CD4-positive, alpha-beta memory T cell (primary cell): Measurements from ENCODE around the gene MEN1. TPM values are rescaled to one million over a fixed set of nuclear protein-coding genes. Genes with fewer than 3 reads are reported as not detected.

Experiments
- CTCF ChIA-PET: fragments of 350-600 bp; sonication (Branson Sonifier 250); formaldehyde crosslinking; loops from one replicate; lab custom pipeline; 2021; ENCODE audit warnings: inconsistent platforms; ENCODE audit not compliant: partially characterized antibody; lab: Charles Lee
- POLR2A ChIA-PET: fragments of 350-600 bp; sonication (Branson Sonifier 250); formaldehyde crosslinking; loops from one replicate; lab custom pipeline; 2021; ENCODE audit not compliant: partially characterized antibody; lab: Charles Lee
- DNase-seq, 5 donors: peaks; one replicate each; pipeline versions ENCODE4 v3.0.0 to v3.0.0-alpha.2; 2020 to 2022; ENCODE audit warnings: mixed read lengths in 1 of 5
- H3K27ac ChIP-seq: one replicate; pipeline ENCODE4 v1.7.0; 2013; ENCODE audit warnings: low read depth, low read length
- H3K27me3 ChIP-seq: 2 replicates; pipeline ENCODE4 v1.7.0; 2013; ENCODE audit warnings: mild to moderate bottlenecking, low read length, moderate library complexity; ENCODE audit not compliant: insufficient read depth
- H3K36me3 ChIP-seq: 2 replicates; pipeline ENCODE4 v1.7.0; 2013; ENCODE audit warnings: mild to moderate bottlenecking, low read length, moderate library complexity; ENCODE audit not compliant: insufficient read depth
- H3K4me1 ChIP-seq: 2 replicates; pipeline ENCODE4 v1.7.0; 2013; ENCODE audit warnings: mild to moderate bottlenecking, low read length, moderate library complexity; ENCODE audit not compliant: insufficient read depth
- H3K4me3 ChIP-seq, 2 donors: one replicate each; pipeline ENCODE4 v1.7.0; 2013; ENCODE audit warnings: low read length in 2 of 2, mild to moderate bottlenecking in 1 of 2
- H3K9me3 ChIP-seq, 2 donors: one replicate each; pipeline ENCODE4 v1.7.0; 2013; ENCODE audit warnings: low read length in 2 of 2, control low read depth in 1 of 2; ENCODE audit not compliant: control insufficient read depth in 1 of 2
- H3K27ac Mint-ChIP-seq, 7 donors: one replicate each; pipeline ENCODE4 v1.8.0; 2020 to 2021; ENCODE audit warnings: mixed read lengths in 7 of 7, mild to moderate bottlenecking in 6 of 7, inconsistent platforms in 3 of 7, moderate library complexity in 3 of 7
- H3K27me3 Mint-ChIP-seq, 2 donors: one replicate each; pipeline ENCODE4 v1.8.0; 2020 to 2021; ENCODE audit warnings: mixed read lengths in 2 of 2
- H3K36me3 Mint-ChIP-seq, 2 donors: one replicate each; pipeline ENCODE4 v1.8.0; 2020 to 2021; ENCODE audit warnings: mixed read lengths in 2 of 2, inconsistent platforms in 1 of 2, mild to moderate bottlenecking in 1 of 2
- H3K4me1 Mint-ChIP-seq, 4 donors: one replicate each; pipeline ENCODE4 v1.8.0; 2020 to 2021; ENCODE audit warnings: mixed read lengths in 4 of 4, mild to moderate bottlenecking in 1 of 4
- H3K4me3 Mint-ChIP-seq, 8 donors: one replicate each; pipeline ENCODE4 v1.8.0; 2020 to 2021; ENCODE audit warnings: mixed read lengths in 8 of 8, mild to moderate bottlenecking in 7 of 8, moderate library complexity in 6 of 8, inconsistent platforms in 3 of 8
- H3K9me3 Mint-ChIP-seq, 8 donors: one replicate each; pipeline ENCODE4 v1.8.0; 2020 to 2021; ENCODE audit warnings: mixed read lengths in 8 of 8, mild to moderate bottlenecking in 5 of 8, inconsistent platforms in 3 of 8, moderate library complexity in 1 of 8
- intact Hi-C: fragments of 100-400 bp; cut with micrococcal nuclease; formaldehyde crosslinking; loops from one replicate; pipeline ENCODE4 v1.15.1; 2023
- polyA plus RNA-seq, 2 donors: library from polyadenylated mRNA; unstranded; fragments of 300-500 nt; fragmentation: Illumina TruSeq; gene quantifications; one replicate each; pipeline ENCODE4 v1.2.3, GENCODE V29; 2021
- total RNA-seq, 2 experiments: library from RNA; stranded (reverse); gene quantifications; one replicate each; pipeline ENCODE4 v1.2.3, GENCODE V29; 2021

MEN1 gene
- total and polyA plus RNA-seq, 4 experiments from 2014 or later, result 22.4 to 42.7 (median 41.7) TPM

- Histone ChIP-seq H3K4me3 (no peak overlapping the region), H3K4me1 (peaks cover 27% of the 10 kb centered on the region), H3K27me3 (no peaks in the 10 kb centered on the region), H3K27ac (no peak overlapping the region), H3K9me3 (no peaks in the 10 kb centered on the region), H3K36me3 (no peaks in the 10 kb centered on the region)
- Mint-ChIP-seq H3K27me3 (no peaks in the 10 kb centered on the region), H3K27ac (peak overlapping the region in 5 of 7 donors; percentile 30 to 88 (median 43)), H3K36me3 (peaks cover 0 to 5% of the 10 kb centered on the region in 2 donors), H3K4me1 (peaks cover 11 to 30% (median 22%) of the 10 kb centered on the region in 4 donors), H3K4me3 (peak overlapping the region; percentile 29 to 84 (median 70)), H3K9me3 (no peaks in the 10 kb centered on the region)
- CTCF ChIA-PET, result interaction anchor here (1.0 to 29.7 kb wide), 3 partner anchors 20 to 99 kb away, joined by 3 to 1245 read pairs (median 252); partner anchors contain the start of genes EHD1 and RASGRP2
- no peak for DNase-seq
- intact Hi-C loops, result loop anchor here (5.0 kb wide), 1 partner anchor 41 kb away; the partner anchor contains the start of gene MAP4K2
- POLR2A ChIA-PET, result interaction anchor here (1.1 to 28.8 kb wide), 7 partner anchors 8 to 279 kb away, joined by 3 to 2105 read pairs (median 11); partner anchors contain the start of genes ARL2, EHD1, FAU and MRPL49
Measured at GRCh38 chr11:64842851-64843685, 32.7 kb upstream of the MEN1 start.

- no peak overlapping the region for H3K27ac ChIP-seq
- H3K4me1 ChIP-seq, result peaks cover 21% of the 10 kb centered on the region
- no peak for DNase-seq
- H3K27ac Mint-ChIP-seq, result no peak overlapping the region
- peaks cover 9 to 25% (median 19%) of the 10 kb centered on the region in 4 donors for H3K4me1 Mint-ChIP-seq
- H3K4me3 ChIP-seq, result no peak overlapping the region
- H3K27me3 ChIP-seq, result no peaks in the 10 kb centered on the region
- POLR2A ChIA-PET, result interaction anchor here (1.6 to 28.8 kb wide), 3 partner anchors 9 to 45 kb away, joined by 4 to 2105 read pairs (median 740); partner anchors contain the start of gene EHD1
- H3K9me3 Mint-ChIP-seq, result no peaks in the 10 kb centered on the region
- intact Hi-C loops, result loop anchor here (5.0 kb wide), 1 partner anchor 40 kb away; the partner anchor contains the start of gene MAP4K2
- H3K27me3 Mint-ChIP-seq, result no peaks in the 10 kb centered on the region
- CTCF ChIA-PET, result interaction anchor here (7.7 to 29.7 kb wide), 2 partner anchors 21 to 44 kb away, joined by 252 to 1245 read pairs; partner anchors contain the start of gene EHD1
- H3K9me3 ChIP-seq, result no peaks in the 10 kb centered on the region
- H3K36me3 ChIP-seq, result no peaks in the 10 kb centered on the region
- H3K36me3 Mint-ChIP-seq, result peaks cover 0 to 5% of the 10 kb centered on the region in 2 donors
- H3K4me3 Mint-ChIP-seq, result no peak overlapping the region
Measured at GRCh38 chr11:64842366-64842759, 32.0 kb upstream of the MEN1 start.

GRCh38 chr11:64841592-64842365 is 31.4 kb upstream of the MEN1 start:
- H3K27ac ChIP-seq, result no peak overlapping the region

GRCh38 chr11:64839887-64840782 is 29.8 kb upstream of the MEN1 start:
- H3K27me3 ChIP-seq, result no peaks in the 10 kb centered on the region
- ChIA-PET POLR2A (interaction anchor here (1.2 to 1.5 kb wide), 2 partner anchors 9 to 37 kb away, joined by 3 to 5 read pairs; no protein-coding TSS in a partner anchor), CTCF (interaction anchor here (0.8 to 1.6 kb wide), 4 partner anchors 8 to 54 kb away, joined by 3 to 4 read pairs (median 4); no protein-coding TSS in a partner anchor)
- Mint-ChIP-seq H3K36me3 (peaks cover 0 to 5% of the 10 kb centered on the region in 2 donors), H3K4me1 (peaks cover 6 to 20% (median 12%) of the 10 kb centered on the region in 4 donors), H3K9me3 (no peaks in the 10 kb centered on the region), H3K27me3 (no peaks in the 10 kb centered on the region), H3K4me3 (no peak overlapping the region), H3K27ac (no peak overlapping the region)
- H3K4me1 ChIP-seq, result peaks cover 12% of the 10 kb centered on the region
- H3K27ac ChIP-seq, result no peak overlapping the region
- H3K36me3 ChIP-seq, result no peaks in the 10 kb centered on the region
- intact Hi-C loops, result loop anchor here (5.0 kb wide), 1 partner anchor 38 kb away; the partner anchor contains the start of gene MAP4K2
- DNase-seq, result peak in 1 of 5 donors; percentile 19
- no peaks in the 10 kb centered on the region for H3K9me3 ChIP-seq
- no peak overlapping the region for H3K4me3 ChIP-seq

More at GRCh38 chr11:64841592-64842365, 31.4 kb upstream of the MEN1 start:
- peaks cover 15% of the 10 kb centered on the region for H3K4me1 ChIP-seq
- Mint-ChIP-seq H3K27me3 (no peaks in the 10 kb centered on the region), H3K36me3 (peaks cover 0 to 5% of the 10 kb centered on the region in 2 donors), H3K27ac (no peak overlapping the region), H3K4me3 (no peak overlapping the region), H3K9me3 (no peaks in the 10 kb centered on the region), H3K4me1 (peaks cover 6 to 21% (median 15%) of the 10 kb centered on the region in 4 donors)
- H3K4me3 ChIP-seq, result no peak overlapping the region
- no peaks in the 10 kb centered on the region for H3K9me3 ChIP-seq
- H3K27me3 ChIP-seq, result no peaks in the 10 kb centered on the region
- intact Hi-C loops, result loop anchor here (5.0 kb wide), 1 partner anchor 39 kb away; the partner anchor contains the start of gene MAP4K2
- CTCF ChIA-PET, result interaction anchor here (29.7 kb wide), 1 partner anchor 45 kb away, joined by 1245 read pairs; the partner anchor contains the start of gene EHD1
- POLR2A ChIA-PET, result interaction anchor here (1.6 to 28.8 kb wide), 3 partner anchors 10 to 45 kb away, joined by 4 to 2105 read pairs (median 740); partner anchors contain the start of gene EHD1
- no peaks in the 10 kb centered on the region for H3K36me3 ChIP-seq
- DNase-seq, result no peak

GRCh38 chr11:64839335-64839734 is 29.0 kb upstream of the MEN1 start:
- Mint-ChIP-seq H3K4me3 (no peak overlapping the region), H3K27me3 (no peaks in the 10 kb centered on the region), H3K9me3 (no peaks in the 10 kb centered on the region), H3K27ac (peak overlapping the region in 1 of 7 donors; percentile 47), H3K36me3 (peaks cover 0 to 5% of the 10 kb centered on the region in 2 donors), H3K4me1 (peaks cover 3 to 16% (median 9%) of the 10 kb centered on the region in 4 donors)
- Histone ChIP-seq H3K27ac (no peak overlapping the region), H3K36me3 (no peaks in the 10 kb centered on the region), H3K9me3 (no peaks in the 10 kb centered on the region), H3K4me1 (peaks cover 8% of the 10 kb centered on the region), H3K27me3 (no peaks in the 10 kb centered on the region), H3K4me3 (no peak overlapping the region)
- ChIA-PET CTCF (interaction anchor here (1.2 to 1.6 kb wide), 2 partner anchors 49 to 55 kb away, joined by 3 to 4 read pairs; no protein-coding TSS in a partner anchor), POLR2A (interaction anchor here (1.2 to 1.5 kb wide), 2 partner anchors 9 to 38 kb away, joined by 3 to 5 read pairs; no protein-coding TSS in a partner anchor)
- intact Hi-C loops, result no loop called here
- DNase-seq, result no peak
